ENCODE data around the gene ENO2. TPM values are rescaled to one million over a fixed set of nuclear protein-coding genes. Genes with fewer than 3 reads are reported as not detected.
"Not testable (repeated sequence)": the region's sequence is repeated elsewhere in the genome, so short reads cannot be mapped to it uniquely, and the experiment has no call there.

The ENO2 gene
- total RNA-seq, 4 donors from 2014 or later = 14.0 to 25.8 (median 15.9) TPM

DNA sequence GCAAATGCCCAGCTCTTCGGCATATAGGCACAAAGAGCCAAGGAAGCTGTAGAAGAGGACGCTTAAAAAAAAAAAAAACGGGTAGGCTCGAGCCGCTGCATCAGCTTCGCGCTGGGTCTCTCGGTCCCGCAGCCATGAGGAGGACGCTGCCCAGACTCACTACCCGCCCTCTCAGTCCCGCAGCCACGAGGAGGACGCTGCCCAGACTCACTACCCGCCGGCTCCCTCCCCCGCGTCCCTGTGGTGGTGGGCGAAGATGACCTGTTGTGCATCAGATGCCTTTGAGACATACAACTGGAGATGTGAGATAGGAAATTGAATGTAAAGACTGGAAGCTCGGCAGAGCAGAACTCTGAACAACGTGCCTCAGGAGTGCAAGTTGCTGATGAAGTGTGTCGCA lies 29.8 kb upstream of the ENO2 start:
- no peaks in the 10 kb centered on the region for H3K4me1 ChIP-seq
- peak overlapping the region in 1 of 4 donors; percentile 10 for H3K27ac ChIP-seq
- no peak overlapping the region for H3K4me3 ChIP-seq
- H3K36me3 ChIP-seq = peaks cover 0 to 27% (median 0%) of the 10 kb centered on the region in 3 donors
- no peak for DNase-seq (ENCODE audit: low spot score in 2 of 2)
- 62 to 67% methylated on average over 22 of the region's 22 CpGs for WGBS, 2 donors
- TF ChIP-seq POLR2A (IDR thresholded peaks at IDR 0.05) (no peak), EP300 (IDR thresholded peaks at IDR 0.05) (no peak)
- TF ChIP-seq, protein P1, sequence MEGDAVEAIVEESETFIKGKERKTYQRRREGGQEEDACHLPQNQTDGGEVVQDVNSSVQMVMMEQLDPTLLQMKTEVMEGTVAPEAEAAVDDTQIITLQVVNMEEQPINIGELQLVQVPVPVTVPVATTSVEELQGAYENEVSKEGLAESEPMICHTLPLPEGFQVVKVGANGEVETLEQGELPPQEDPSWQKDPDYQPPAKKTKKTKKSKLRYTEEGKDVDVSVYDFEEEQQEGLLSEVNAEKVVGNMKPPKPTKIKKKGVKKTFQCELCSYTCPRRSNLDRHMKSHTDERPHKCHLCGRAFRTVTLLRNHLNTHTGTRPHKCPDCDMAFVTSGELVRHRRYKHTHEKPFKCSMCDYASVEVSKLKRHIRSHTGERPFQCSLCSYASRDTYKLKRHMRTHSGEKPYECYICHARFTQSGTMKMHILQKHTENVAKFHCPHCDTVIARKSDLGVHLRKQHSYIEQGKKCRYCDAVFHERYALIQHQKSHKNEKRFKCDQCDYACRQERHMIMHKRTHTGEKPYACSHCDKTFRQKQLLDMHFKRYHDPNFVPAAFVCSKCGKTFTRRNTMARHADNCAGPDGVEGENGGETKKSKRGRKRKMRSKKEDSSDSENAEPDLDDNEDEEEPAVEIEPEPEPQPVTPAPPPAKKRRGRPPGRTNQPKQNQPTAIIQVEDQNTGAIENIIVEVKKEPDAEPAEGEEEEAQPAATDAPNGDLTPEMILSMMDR (IDR thresholded peaks at IDR 0.05) = no peak
- no peaks in the 10 kb centered on the region for H3K9me3 ChIP-seq
- H3K27me3 ChIP-seq = no peaks in the 10 kb centered on the region

DNA sequence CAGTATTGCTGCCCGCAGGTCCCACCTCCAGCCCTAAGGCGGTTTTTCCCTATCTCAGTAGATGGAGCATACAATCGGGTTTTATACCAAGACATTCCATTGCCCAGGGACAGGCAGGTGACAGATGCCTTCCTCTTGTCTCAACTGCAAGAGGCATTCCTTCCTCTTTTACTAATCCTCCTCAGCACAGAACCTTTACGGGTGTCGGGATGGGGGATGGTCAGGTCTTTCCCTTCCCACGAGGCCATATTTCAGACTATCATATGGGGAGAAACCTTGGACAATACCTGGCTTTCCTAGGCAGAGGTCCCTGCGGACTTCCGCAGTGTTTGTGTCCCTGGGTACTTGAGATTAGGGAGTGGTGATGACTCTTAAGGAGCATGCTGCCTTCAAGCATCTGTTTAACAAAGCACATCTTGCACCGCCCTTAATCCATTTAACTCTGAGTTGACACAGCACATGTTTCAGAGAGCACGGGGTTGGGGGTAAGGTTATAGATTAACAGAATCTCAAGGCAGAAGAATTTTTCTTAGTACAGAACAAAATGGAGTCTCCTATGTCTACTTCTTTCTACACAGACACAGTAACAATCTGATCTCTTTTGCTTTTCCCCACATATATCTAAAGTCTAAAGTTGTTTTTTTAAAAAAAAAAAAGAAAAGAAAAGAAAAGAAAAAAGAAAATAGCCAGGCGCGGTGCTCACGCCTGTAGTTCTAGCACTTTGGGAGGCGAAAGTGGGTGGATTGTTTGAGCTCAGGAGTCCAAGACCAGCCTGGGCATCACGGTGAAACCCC lies 28.0 kb upstream of the ENO2 start:
- WGBS, 2 donors = 65 to 74% methylated on average over 10 to 13 of the region's 15 CpGs
- H3K36me3 ChIP-seq = peaks cover 0 to 27% (median 0%) of the 10 kb centered on the region in 3 donors
- not testable (repeated sequence) for H3K27ac ChIP-seq; H3K27me3 ChIP-seq; H3K9me3 ChIP-seq; DNase-seq (ENCODE audit: low spot score in 2 of 2); H3K4me3 ChIP-seq; H3K4me1 ChIP-seq

DNA sequence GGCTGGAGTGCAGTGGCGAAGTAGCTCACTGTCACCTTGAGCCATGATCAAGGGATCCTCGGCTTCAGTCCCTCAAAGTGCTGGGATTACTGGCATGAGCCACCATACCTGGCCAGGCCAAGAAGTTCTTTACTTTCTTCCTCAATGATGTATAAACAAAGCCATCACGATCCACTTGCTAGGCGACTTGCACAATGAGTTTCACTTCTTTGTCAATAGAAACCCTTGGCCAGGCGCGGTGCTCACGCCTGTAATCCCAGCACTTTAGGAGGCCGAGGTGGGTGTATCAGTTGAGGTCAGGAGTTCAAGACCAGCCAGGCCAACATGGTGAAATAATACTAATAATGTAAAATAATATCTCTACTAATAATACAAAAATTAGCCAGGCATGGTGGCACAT lies 26.9 kb upstream of the ENO2 start:
- DNase-seq (ENCODE audit: low spot score in 2 of 2) = no peak
- Histone ChIP-seq H3K27me3 (no peaks in the 10 kb centered on the region), H3K4me3 (no peak overlapping the region), H3K36me3 (peaks cover 0 to 27% (median 0%) of the 10 kb centered on the region in 3 donors), H3K9me3 (no peaks in the 10 kb centered on the region), H3K4me1 (peaks cover 0 to 15% (median 5%) of the 10 kb centered on the region in 4 donors), H3K27ac (no peak overlapping the region)
- TF ChIP-seq POLR2A (IDR thresholded peaks at IDR 0.05) = no peak
- TF ChIP-seq, protein P1 (IDR thresholded peaks at IDR 0.05) = no peak
- TF ChIP-seq EP300 (IDR thresholded peaks at IDR 0.05) = no peak
- 80 to 85% methylated on average over 8 of the region's 8 CpGs for WGBS, 2 donors

DNA sequence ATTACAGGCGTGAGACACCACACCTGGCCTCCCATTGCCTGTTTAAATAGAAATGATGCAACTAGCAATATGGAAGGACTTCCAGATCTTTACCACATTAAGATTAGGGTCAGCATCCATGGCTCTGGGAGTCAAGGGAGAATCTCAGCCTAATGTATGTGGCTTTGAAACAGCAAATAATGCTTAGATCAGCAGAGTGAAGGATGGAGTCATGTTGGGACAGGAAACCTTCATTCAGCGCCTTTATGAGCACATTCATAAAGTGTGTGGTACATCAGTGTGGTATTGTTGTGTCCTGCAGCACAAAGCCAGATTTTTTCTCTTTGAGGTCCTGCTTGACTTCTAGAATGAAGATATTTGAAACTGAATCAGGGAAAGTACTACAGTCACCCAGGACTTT lies 26.0 kb upstream of the ENO2 start:
- Histone ChIP-seq H3K4me1 (peaks cover 0 to 15% (median 5%) of the 10 kb centered on the region in 4 donors), H3K4me3 (no peak overlapping the region), H3K9me3 (no peaks in the 10 kb centered on the region), H3K27ac (no peak overlapping the region), H3K27me3 (no peaks in the 10 kb centered on the region), H3K36me3 (peaks cover 0 to 25% (median 0%) of the 10 kb centered on the region in 3 donors)
- WGBS, 2 donors = 71 to 92% methylated on average over 2 of the region's 2 CpGs
- no peak for DNase-seq (ENCODE audit: low spot score in 2 of 2)
- TF ChIP-seq, protein P1 (IDR thresholded peaks at IDR 0.05) = no peak
- no peak for TF ChIP-seq POLR2A (IDR thresholded peaks at IDR 0.05)
- no peak for TF ChIP-seq EP300 (IDR thresholded peaks at IDR 0.05)

DNA sequence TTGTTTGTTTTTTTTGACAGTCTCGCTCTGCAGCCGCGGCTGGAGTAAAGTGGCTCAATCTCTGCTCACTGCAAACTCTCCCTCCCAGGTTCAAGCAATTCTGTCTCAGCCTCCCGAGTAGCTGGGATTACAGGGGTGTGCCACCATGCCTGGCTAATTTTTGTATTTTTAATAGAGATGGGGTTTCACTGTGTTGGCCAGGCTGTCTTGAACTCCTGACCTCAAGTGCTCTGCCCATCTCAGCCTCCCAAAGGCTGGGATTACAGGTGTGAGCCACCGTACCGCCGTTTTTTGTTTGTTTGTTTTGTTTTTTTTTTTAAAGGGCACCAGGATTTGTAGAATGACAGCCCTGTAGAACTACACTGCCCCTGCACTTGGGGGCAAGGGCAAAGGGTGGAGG lies 25.6 kb upstream of the ENO2 start:
- not testable (repeated sequence) for H3K27me3 ChIP-seq; DNase-seq (ENCODE audit: low spot score in 2 of 2); H3K27ac ChIP-seq; H3K9me3 ChIP-seq; H3K4me3 ChIP-seq
- 77 to 80% methylated on average over 7 of the region's 7 CpGs for WGBS, 2 donors
- H3K4me1 ChIP-seq = peaks cover 0 to 15% (median 5%) of the 10 kb centered on the region in 4 donors
- peaks cover 0 to 21% (median 0%) of the 10 kb centered on the region in 3 donors for H3K36me3 ChIP-seq

DNA sequence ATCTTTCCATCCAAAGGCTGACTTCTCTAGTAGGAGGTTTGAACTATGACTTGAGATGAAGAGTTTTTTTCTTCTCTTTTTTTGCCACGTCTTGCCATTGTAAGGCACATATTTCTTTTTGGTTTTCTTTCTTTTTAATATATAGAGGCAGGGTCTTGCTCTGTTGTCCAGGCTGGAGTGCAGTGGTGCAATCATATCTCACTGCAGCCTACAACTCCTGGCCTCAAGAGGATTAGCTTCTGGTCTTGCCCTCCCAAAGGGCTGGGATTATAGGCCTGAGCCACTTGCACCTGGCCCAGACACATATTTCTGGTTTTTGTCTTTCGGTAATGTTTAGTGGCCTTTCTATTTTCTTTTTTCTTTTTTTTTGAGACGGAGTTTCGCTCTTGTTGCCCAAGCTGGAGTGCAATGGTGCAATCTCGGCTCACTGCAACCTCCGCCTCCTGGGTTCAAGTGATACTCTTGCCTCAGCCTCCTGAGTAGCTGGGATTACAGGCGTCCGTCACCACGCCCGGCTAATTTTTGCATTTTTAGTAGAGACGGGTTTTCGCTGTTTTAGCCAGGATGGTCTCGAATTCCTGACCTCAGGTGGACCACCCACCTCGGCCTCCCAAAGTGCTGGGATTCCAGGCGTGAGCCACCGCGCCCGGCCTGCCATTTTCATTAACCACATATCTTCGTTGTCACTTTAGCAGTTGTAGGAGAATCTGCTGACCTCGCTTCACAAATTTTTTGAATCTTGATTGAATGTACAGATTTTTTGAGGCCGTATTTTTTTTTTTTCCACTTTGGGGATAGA lies 24.4 kb upstream of the ENO2 start:
- WGBS, 2 donors = 90 to 95% methylated on average over 21 of the region's 21 CpGs
- H3K4me1 ChIP-seq = peaks cover 0 to 15% (median 5%) of the 10 kb centered on the region in 4 donors
- peak overlapping the region in 1 of 4 donors; percentile 56 for H3K4me3 ChIP-seq
- H3K9me3 ChIP-seq; H3K27me3 ChIP-seq; H3K36me3 ChIP-seq; DNase-seq (ENCODE audit: low spot score in 2 of 2): not testable (repeated sequence)
- H3K27ac ChIP-seq = peak overlapping the region; percentile 64 to 94 (median 87)
